HAP-1 (cell line): ENCODE results near the gene LIPM.

ENCODE experiments used
- DNase-seq, 2 experiments: peaks; one replicate each; pipeline ENCODE4 v3.0.0-alpha.2; 2016 to 2020; ENCODE audit warnings: low spot score in 2 of 2
- H3K27me3 ChIP-seq: fragments of 250-450 bp; sonication (Bioruptor Pico); 2 replicates; pipeline ENCODE4 v1.5.1; 2020; ENCODE audit warnings: low read depth, mild to moderate bottlenecking, moderate library complexity
- H3K36me3 ChIP-seq: fragments of 250-450 bp; sonication (Bioruptor Pico); replicated peaks from 2 replicates; pipeline ENCODE4 v1.5.1; 2020; ENCODE audit warnings: mild to moderate bottlenecking
- H3K4me1 ChIP-seq: fragments of 250-450 bp; sonication (Bioruptor Pico); 2 replicates; pipeline ENCODE4 v1.5.1; 2020; ENCODE audit warnings: mild to moderate bottlenecking
- H3K4me3 ChIP-seq: fragments of 250-450 bp; sonication (Bioruptor Pico); 2 replicates; pipeline ENCODE4 v1.5.1; 2020; ENCODE audit warnings: mild to moderate bottlenecking, moderate library complexity
- H3K9me3 ChIP-seq: fragments of 250-450 bp; sonication (Bioruptor Pico); 2 replicates; pipeline ENCODE4 v1.5.1; 2020; ENCODE audit warnings: mild to moderate bottlenecking, moderate library complexity
- in situ Hi-C: fragments of 300-500 bp; cut with MboI; formaldehyde crosslinking; loops from 3 replicates; pipeline ENCODE4 v1.14.3; 2020; ENCODE audit warnings: low sequenced_read_pairs, inconsistent platforms, mixed read lengths

LIPM gene

DNA sequence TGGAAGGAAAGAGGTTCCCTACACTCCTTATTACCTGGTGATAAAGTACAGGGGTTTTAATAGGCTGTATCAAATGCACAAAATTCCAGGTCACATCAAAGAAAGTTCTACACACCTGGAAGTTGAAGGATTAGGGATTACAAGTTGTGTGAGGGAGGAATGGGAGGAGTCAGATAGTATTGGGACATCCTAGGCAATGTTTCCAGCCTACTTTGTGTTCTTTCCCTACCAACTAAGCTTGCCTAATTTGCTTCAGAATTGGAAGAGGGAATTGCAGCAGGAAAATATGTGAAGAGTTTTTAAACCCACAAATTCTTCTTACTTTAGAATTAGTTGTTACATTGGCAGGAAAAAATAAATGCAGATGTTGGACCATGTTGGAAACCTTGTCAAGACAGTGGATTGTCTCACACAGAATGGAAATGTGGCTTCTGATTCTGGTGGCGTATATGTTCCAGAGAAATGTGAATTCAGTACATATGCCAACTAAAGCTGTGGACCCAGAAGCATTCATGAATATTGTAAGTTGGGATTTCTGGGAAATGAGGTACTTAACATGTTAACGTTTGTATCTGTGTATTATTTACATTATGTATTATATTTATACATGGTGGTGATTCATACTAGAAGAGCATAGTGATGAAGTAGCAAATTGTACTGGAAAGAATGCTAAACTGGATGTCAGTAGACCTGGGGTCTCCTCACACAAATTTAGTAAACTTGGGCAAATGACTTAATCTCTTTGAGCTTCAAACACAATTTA is at the start of gene LIPM:
Gene LIPM (plus strand): TSS at position 208 of the 763 bp plus-strand sequence. CDS start 167 bp downstream, at position 375.
- Histone ChIP-seq H3K36me3 (no peaks in the 10 kb centered on the region), H3K4me1 (no peaks in the 10 kb centered on the region), H3K27me3 (no peaks in the 10 kb centered on the region), H3K4me3 (no peak within 1 kb of the TSS), H3K9me3 (no peaks in the 10 kb centered on the region)
- in situ Hi-C loops, result loop anchor here (25.0 kb wide), 1 partner anchor 115 kb away; no protein-coding TSS in a partner anchor
- no peak for DNase-seq

GRCh38 chr10:88754287-88754686 is 48.2 kb upstream of the LIPM start:
- no peak for DNase-seq
- in situ Hi-C loops, result no loop called here

GRCh38 chr10:88755753-88756152 is 46.8 kb upstream of the LIPM start:
- no peak for DNase-seq
- in situ Hi-C loops, result no loop called here
- Histone ChIP-seq H3K4me1 (peaks cover 9% of the 10 kb centered on the region), H3K9me3 (no peaks in the 10 kb centered on the region), H3K4me3 (no peak overlapping the region), H3K36me3 (no peaks in the 10 kb centered on the region), H3K27me3 (no peaks in the 10 kb centered on the region)

More at GRCh38 chr10:88754287-88754686, 48.2 kb upstream of the LIPM start:
- Histone ChIP-seq H3K4me1 (peaks cover 9% of the 10 kb centered on the region), H3K36me3 (no peaks in the 10 kb centered on the region), H3K4me3 (no peak overlapping the region), H3K27me3 (no peaks in the 10 kb centered on the region), H3K9me3 (no peaks in the 10 kb centered on the region)

GRCh38 chr10:88756660-88757059 is 45.9 kb upstream of the LIPM start:
- Histone ChIP-seq H3K4me1 (peaks cover 9% of the 10 kb centered on the region), H3K4me3 (no peak overlapping the region), H3K36me3 (no peaks in the 10 kb centered on the region), H3K9me3 (no peaks in the 10 kb centered on the region), H3K27me3 (no peaks in the 10 kb centered on the region)
- DNase-seq, result no peak
- in situ Hi-C loops, result no loop called here

DNA sequence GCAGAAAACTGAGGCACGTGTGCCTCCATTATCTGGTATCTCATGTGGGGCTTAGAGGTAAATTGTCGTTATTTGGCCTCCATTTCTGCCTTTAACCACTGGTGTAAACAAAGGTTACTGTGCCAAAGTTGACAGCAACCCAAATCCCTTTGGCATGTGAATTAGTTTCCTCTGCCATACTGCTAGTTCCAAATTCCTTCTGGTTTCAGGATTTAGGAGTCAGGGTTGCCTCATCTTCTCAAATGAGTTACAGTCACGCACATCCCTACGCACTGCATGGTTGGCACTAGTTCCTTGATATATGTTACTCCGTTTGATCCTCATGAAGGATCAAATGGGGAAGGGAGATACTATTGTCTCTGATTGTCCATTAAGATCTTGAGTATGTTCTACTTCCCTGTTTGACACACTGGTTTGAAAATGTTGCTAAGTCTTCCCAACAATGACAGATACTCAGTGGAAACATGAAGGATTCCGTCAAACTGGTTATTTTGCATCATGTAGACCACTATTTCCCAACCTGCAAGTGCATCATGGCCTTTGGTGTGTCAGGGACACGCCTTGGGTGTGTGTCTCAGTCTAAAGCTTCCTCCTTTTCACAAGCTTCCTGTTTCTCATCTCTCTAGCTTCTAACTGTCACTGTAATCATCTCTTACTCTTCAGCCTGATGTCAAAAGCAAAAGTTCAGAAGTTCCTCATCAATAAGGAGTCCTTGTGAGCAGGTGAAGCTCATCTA is 43.0 kb upstream of the LIPM start, which contains the start of gene LIPN:
Gene LIPN (plus strand): TSS at position 655 of the 736 bp plus-strand sequence. CDS start 1,386 bp downstream, outside the sequence.
- H3K4me1 ChIP-seq, result peaks cover 9% of the 10 kb centered on the region
- no peaks in the 10 kb centered on the region for H3K27me3 ChIP-seq
- in situ Hi-C loops, result no loop called here
- H3K4me3 ChIP-seq, result no peak within 1 kb of the TSS
- no peak for DNase-seq
- no peaks in the 10 kb centered on the region for H3K9me3 ChIP-seq
- no peaks in the 10 kb centered on the region for H3K36me3 ChIP-seq

DNA sequence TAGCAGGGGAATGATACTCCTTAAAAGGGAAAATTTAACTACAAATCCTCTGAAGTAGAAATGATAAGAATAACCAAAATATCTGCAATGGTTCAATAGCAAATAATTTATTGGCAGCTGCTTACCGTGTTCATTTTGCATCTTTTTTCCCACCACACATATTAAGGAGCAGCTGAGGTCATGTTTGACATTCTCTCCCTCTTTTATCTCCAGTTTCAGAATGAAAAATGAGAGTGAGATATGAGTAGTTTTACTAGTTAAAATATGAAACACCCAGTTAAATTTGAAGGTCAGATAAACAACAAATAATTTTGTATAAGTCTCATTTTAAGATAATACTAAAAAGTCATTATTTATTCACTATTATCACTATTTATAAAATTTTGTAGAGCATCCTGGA is 39.6 kb upstream of the LIPM start:
- no peak for DNase-seq
- Histone ChIP-seq H3K36me3 (no peaks in the 10 kb centered on the region), H3K27me3 (no peaks in the 10 kb centered on the region), H3K4me3 (no peak overlapping the region), H3K9me3 (no peaks in the 10 kb centered on the region), H3K4me1 (no peaks in the 10 kb centered on the region)
- in situ Hi-C loops, result no loop called here

GRCh38 chr10:88763441-88763840 is 39.1 kb upstream of the LIPM start:
- H3K36me3 ChIP-seq, result no peaks in the 10 kb centered on the region
- no peaks in the 10 kb centered on the region for H3K4me1 ChIP-seq
- no peaks in the 10 kb centered on the region for H3K27me3 ChIP-seq
- H3K4me3 ChIP-seq, result no peak overlapping the region
- in situ Hi-C loops, result no loop called here
- no peaks in the 10 kb centered on the region for H3K9me3 ChIP-seq
- DNase-seq, result no peak

DNA sequence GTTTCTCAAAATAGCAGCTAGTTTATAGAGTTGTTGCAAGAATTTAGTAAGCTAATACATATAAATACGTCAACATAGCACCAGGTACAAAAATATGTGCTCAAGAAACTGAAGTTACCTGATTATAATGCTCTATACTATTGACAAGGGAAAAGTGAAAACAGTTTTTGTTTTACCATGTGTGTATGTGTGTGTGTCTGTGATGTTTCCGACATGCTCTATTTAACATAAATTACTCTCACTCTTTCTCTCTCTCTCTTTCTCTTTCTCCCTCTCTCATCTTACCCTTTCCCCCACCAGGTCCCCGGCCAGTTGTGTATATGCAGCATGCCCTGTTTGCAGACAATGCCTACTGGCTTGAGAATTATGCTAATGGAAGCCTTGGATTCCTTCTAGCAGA is 38.4 kb upstream of the LIPM start:
- DNase-seq, result no peak
- H3K36me3 ChIP-seq, result no peaks in the 10 kb centered on the region
- no peaks in the 10 kb centered on the region for H3K9me3 ChIP-seq
- H3K27me3 ChIP-seq, result no peaks in the 10 kb centered on the region
- H3K4me1 ChIP-seq, result no peaks in the 10 kb centered on the region
- in situ Hi-C loops, result no loop called here
- no peak overlapping the region for H3K4me3 ChIP-seq

DNA sequence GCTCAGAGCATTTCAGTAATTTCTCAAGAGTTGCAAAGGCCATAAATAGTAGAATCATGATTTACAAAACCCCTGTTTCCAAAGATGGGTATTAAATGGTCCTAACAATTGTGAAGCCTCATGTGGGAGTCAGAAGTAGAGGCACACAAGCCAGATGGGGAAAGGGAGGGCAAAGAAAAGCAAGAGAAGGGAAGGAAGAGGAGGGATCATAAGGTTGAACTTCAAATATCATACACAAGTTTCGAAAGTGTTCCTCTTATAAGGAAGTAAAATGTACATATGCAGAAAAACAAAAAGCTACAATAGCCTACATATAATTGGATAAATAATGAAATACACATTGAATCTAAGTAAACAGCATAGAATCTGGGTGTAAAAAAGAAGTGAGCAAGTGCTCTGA is 36.7 kb upstream of the LIPM start:
- H3K4me3 ChIP-seq, result no peak overlapping the region
- DNase-seq, result no peak
- H3K27me3 ChIP-seq, result no peaks in the 10 kb centered on the region
- no peaks in the 10 kb centered on the region for H3K36me3 ChIP-seq
- H3K4me1 ChIP-seq, result no peaks in the 10 kb centered on the region
- H3K9me3 ChIP-seq, result no peaks in the 10 kb centered on the region
- in situ Hi-C loops, result no loop called here

GRCh38 chr10:88769384-88769783 is 33.1 kb upstream of the LIPM start:
- no peak overlapping the region for H3K4me3 ChIP-seq
- H3K36me3 ChIP-seq, result no peaks in the 10 kb centered on the region
- H3K4me1 ChIP-seq, result no peaks in the 10 kb centered on the region
- H3K9me3 ChIP-seq, result no peaks in the 10 kb centered on the region
- in situ Hi-C loops, result no loop called here
- no peaks in the 10 kb centered on the region for H3K27me3 ChIP-seq
- DNase-seq, result no peak

GRCh38 chr10:88781206-88781605 is 21.3 kb upstream of the LIPM start:
- Histone ChIP-seq H3K4me3 (no peak overlapping the region), H3K4me1 (peaks cover 12% of the 10 kb centered on the region), H3K9me3 (no peaks in the 10 kb centered on the region), H3K36me3 (no peaks in the 10 kb centered on the region), H3K27me3 (no peaks in the 10 kb centered on the region)
- in situ Hi-C loops, result no loop called here
- peak in 1 of 2 experiments; percentile 96 for DNase-seq

GRCh38 chr10:88782222-88782621 is 20.3 kb upstream of the LIPM start:
- Histone ChIP-seq H3K9me3 (no peaks in the 10 kb centered on the region), H3K36me3 (no peaks in the 10 kb centered on the region), H3K4me3 (no peak overlapping the region), H3K27me3 (no peaks in the 10 kb centered on the region), H3K4me1 (peaks cover 12% of the 10 kb centered on the region)
- in situ Hi-C loops, result no loop called here
- DNase-seq, result no peak

- Histone ChIP-seq H3K9me3 (no peaks in the 10 kb centered on the region), H3K4me1 (peaks cover 12% of the 10 kb centered on the region), H3K27me3 (no peaks in the 10 kb centered on the region), H3K36me3 (no peaks in the 10 kb centered on the region), H3K4me3 (no peak overlapping the region)
- in situ Hi-C loops, result no loop called here
- DNase-seq, result no peak
These were observed 18.8 kb upstream of the LIPM start for GRCh38 chr10:88783724-88784123.

DNA sequence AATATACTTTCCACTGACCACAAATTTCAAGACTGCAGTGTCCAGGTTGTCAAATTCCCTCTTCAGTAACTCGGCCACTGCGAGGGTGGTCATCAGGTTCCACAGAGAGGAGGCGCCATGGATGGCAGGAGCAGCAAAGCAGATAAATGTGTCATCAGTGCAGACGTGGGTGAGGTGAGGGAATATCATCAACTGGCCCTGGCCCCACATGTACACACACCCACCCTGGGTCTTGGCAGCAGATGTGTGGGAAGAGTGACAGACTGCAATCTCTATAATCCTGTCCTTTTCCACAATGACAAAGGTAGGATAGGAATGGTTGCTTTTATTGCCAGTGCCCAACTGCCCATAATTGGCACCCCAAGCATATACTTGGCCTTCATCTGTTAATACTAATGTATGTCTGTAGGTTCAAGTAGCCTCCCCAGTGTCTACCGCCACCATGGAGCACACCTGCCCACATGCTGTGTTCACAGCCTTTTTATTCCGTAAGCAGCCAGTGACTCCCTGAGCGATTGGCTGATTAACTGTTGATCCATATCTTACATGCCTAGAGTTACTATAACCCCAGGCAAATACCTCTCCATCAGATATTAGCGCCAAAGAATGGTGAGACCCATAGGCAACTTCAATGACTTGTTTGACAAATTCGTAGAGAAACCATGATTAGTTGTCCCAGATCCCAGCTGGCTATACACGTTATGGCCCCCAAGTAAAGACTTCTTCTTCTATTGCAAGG is 16.3 kb upstream of the LIPM start:
- Histone ChIP-seq H3K9me3 (no peaks in the 10 kb centered on the region), H3K27me3 (no peaks in the 10 kb centered on the region), H3K4me1 (peaks cover 6% of the 10 kb centered on the region), H3K36me3 (no peaks in the 10 kb centered on the region), H3K4me3 (no peak overlapping the region)
- no peak for DNase-seq
- in situ Hi-C loops, result no loop called here
